Heart right ventricle (tissue), 16 donors: Measurements from ENCODE around the gene TMEM40. TPM values are rescaled to one million over a fixed set of nuclear protein-coding genes. Genes with fewer than 3 reads are reported as not detected.

Experiments
- ATAC-seq, 8 donors: fragments of 200-7000 bp; cut with Tn5 transposase; one replicate each; pipeline ENCODE4 v1.9.1; 2020; ENCODE audit warnings: mild to moderate bottlenecking in 8 of 8, moderate library complexity in 8 of 8, moderate number of reproducible peaks in 1 of 8
- DNase-seq, 2 donors: peaks; one replicate each; pipeline ENCODE4 v3.0.0-alpha.2; 2020
- H3K27ac ChIP-seq, 10 donors: fragments of 200-600 bp; sonication (generic) in 2 of 10; one replicate each; pipeline versions ENCODE4 v1.5.0 to v1.8.0; 2020 to 2022; ENCODE audit warnings: mild to moderate bottlenecking in 3 of 10
- H3K27me3 ChIP-seq, 7 donors: fragments of 200-600 bp; one replicate each; pipeline ENCODE4 v1.8.0; 2021 to 2022; ENCODE audit warnings: mild to moderate bottlenecking in 2 of 7
- H3K36me3 ChIP-seq, 9 donors: fragments of 200-600 bp; sonication (generic) in 1 of 9; one replicate each; pipeline versions ENCODE4 v1.5.0 to v1.8.0; 2020 to 2022; ENCODE audit warnings: mild to moderate bottlenecking in 2 of 9
- H3K4me1 ChIP-seq, 9 donors: fragments of 200-600 bp; sonication (generic) in 1 of 9; one replicate each; pipeline versions ENCODE4 v1.5.0 to v1.8.0; 2020 to 2022; ENCODE audit warnings: mild to moderate bottlenecking in 4 of 9
- H3K4me3 ChIP-seq, 10 donors: fragments of 200-600 bp; sonication (generic) in 2 of 10; one replicate each; pipeline versions ENCODE4 v1.5.0 to v1.8.0; 2020 to 2022; ENCODE audit warnings: mild to moderate bottlenecking in 7 of 10, moderate library complexity in 2 of 10
- H3K9me3 ChIP-seq, 11 donors: fragments of 200-600 bp in 10 of 11; sonication (generic) in 2 of 11; one replicate each; pipeline versions ENCODE4 v1.5.0 to v1.8.0; 2013 to 2022; ENCODE audit warnings: mild to moderate bottlenecking in 2 of 11, control low read depth in 1 of 11, moderate library complexity in 1 of 11
- WGBS, 2 donors: extraction: QIAGEN DNeasy Blood & Tissue Kit; methylation state at CpG; one replicate each; pipeline ENCODE4 v1.1.7; 2013; ENCODE audit warnings: inconsistent platforms in 1 of 2; 5-methylcytosine and 5-hydroxymethylcytosine counted together
- intact Hi-C, 10 donors: fragments of 100-400 bp; cut with DNase I; formaldehyde crosslinking; loops; one replicate each; pipeline versions ENCODE4 v1.11.1 to v1.14.2; 2022
- polyA plus RNA-seq, 2 donors: library from polyadenylated mRNA; stranded (reverse); fragments of 200-250 nt; gene quantifications; one replicate each; pipeline ENCODE4 v1.2.3, GENCODE V29; 2013
- total RNA-seq, 10 donors: library from RNA; stranded (reverse); fragmentation: NEBNext Ultra II Directional in 3 of 10; extraction: Animal tissue kit (Norgen Biotek cat#: 25700) in 3 of 10; gene quantifications; one replicate each; pipeline versions ENCODE4 v1.2.1 to v1.2.4, GENCODE V29; 2021 to 2023
- TF ChIP-seq, protein P1 (sequence below), 9 donors: fragments of 200-600 bp; sonication (generic) in 2 of 9; IDR thresholded peaks; one replicate each; pipeline versions ENCODE4 v1.5.0 to v1.8.0; 2021 to 2022; ENCODE audit warnings: antibody characterized with exemption in 9 of 9, mild to moderate bottlenecking in 5 of 9, moderate library complexity in 1 of 9
- donor health status: Arrhythmogenic right ventricular cardiomyopathy.
- donor health status: ischemic (EF 13 %, LVEDD 7.1; RV severe dilation, severe dysfunction).
- donor health status: healthy with polysubstance abuse.
- donor health status: DM: no; HTN: yes; CAD: no.
- donor health status: DM: no; HTN: no; CAD: no.
- donor health status: ischemic (EF 25% LVEDD 6.9; RV normal size, moderate dysfunction).
- donor health status: ischemic (EF 25% LVEDD 5.7; RV mildly dilated, moderate dysfunction).
- donor health status: healthy.
- donor health status: DM: yes; HTN: yes; CAD: no.
- donor health status: Ischemic cardiomyopathy.
- donor health status: ischemic (EF 35%, LVEDD 5.7; RV mildly dilated, moderate dysfunction).
- donor health status: nonischemic (EF 11% LVEDD 7.7; RV severe dilation, severe dysfunction).
- donor health status: DM: yes; HTN: yes; CAD: no.
- donor health status: PGD.
- donor health status: ischemic (EF 29% LVEDD 5.4; RV normal size, mild dysfunction).
- donor health status: nonischemic (EF 23%, LVEDD 6.1; RV moderate dilation, normal function).

The TMEM40 gene
- total and polyA plus RNA-seq, 12 donors: 0.68 to 10.1 (median 2.3) TPM

GRCh38 chr3:12687948-12688347, 71.1 kb downstream of the TMEM40 start:
- Histone ChIP-seq H3K36me3 (no peaks in the 10 kb centered on the region), H3K4me1 (peaks cover 0 to under 1% (median 0%) of the 10 kb centered on the region in 9 donors), H3K27ac (no peak overlapping the region), H3K27me3 (no peaks in the 10 kb centered on the region), H3K9me3 (no peaks in the 10 kb centered on the region), H3K4me3 (no peak overlapping the region)
- intact Hi-C loops: no loop called here
- DNase-seq (no peak), ATAC-seq (peak in 1 of 8 donors; percentile 41)
- WGBS, 2 donors: 42 to 54% methylated on average over 4 of the region's 4 CpGs
- TF ChIP-seq, protein P1, sequence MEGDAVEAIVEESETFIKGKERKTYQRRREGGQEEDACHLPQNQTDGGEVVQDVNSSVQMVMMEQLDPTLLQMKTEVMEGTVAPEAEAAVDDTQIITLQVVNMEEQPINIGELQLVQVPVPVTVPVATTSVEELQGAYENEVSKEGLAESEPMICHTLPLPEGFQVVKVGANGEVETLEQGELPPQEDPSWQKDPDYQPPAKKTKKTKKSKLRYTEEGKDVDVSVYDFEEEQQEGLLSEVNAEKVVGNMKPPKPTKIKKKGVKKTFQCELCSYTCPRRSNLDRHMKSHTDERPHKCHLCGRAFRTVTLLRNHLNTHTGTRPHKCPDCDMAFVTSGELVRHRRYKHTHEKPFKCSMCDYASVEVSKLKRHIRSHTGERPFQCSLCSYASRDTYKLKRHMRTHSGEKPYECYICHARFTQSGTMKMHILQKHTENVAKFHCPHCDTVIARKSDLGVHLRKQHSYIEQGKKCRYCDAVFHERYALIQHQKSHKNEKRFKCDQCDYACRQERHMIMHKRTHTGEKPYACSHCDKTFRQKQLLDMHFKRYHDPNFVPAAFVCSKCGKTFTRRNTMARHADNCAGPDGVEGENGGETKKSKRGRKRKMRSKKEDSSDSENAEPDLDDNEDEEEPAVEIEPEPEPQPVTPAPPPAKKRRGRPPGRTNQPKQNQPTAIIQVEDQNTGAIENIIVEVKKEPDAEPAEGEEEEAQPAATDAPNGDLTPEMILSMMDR (IDR thresholded peaks at IDR 0.05): no peak

GRCh38 chr3:12686096-12686495, 73.0 kb downstream of the TMEM40 start:
- H3K9me3 ChIP-seq: no peaks in the 10 kb centered on the region
- H3K4me3 ChIP-seq: no peak overlapping the region
- intact Hi-C loops: no loop called here
- H3K27me3 ChIP-seq: no peaks in the 10 kb centered on the region
- H3K27ac ChIP-seq: no peak overlapping the region
- no peak for DNase-seq
- TF ChIP-seq, protein P1 (IDR thresholded peaks at IDR 0.05): no peak
- ATAC-seq: no peak
- 78 to 81% methylated on average over 3 of the region's 3 CpGs for WGBS, 2 donors
- H3K36me3 ChIP-seq: no peaks in the 10 kb centered on the region
- peaks cover 0 to 18% (median 11%) of the 10 kb centered on the region in 9 donors for H3K4me1 ChIP-seq

Other genes with a start within 250 kb of the TMEM40 start
- gene MKRN2OS, start 213.8 kb downstream of the TMEM40 start, total RNA-seq: 1 to 10 TPM in 6 of 10 donors, under 1 TPM in 1, not detected in 3; 0.49 to 9.3 (median 6.2) TPM
- not detected for gene MKRN2OS, start 213.8 kb downstream of the TMEM40 start, polyA plus RNA-seq
- 10 to 100 TPM; 31.3 to 51.0 (median 40.5) TPM for gene MKRN2, start 202.2 kb downstream of the TMEM40 start, total RNA-seq
- gene MKRN2, start 202.2 kb downstream of the TMEM40 start, polyA plus RNA-seq: 10 to 100 TPM; 26.0 to 28.9 TPM
- 100 to 1,000 TPM in 9 of 10 donors, 10 to 100 TPM in 1; 98.1 to 193 (median 129) TPM for gene RAF1, start 95.1 kb downstream of the TMEM40 start, total RNA-seq
- 10 to 100 TPM; 65.4 to 81.5 TPM for gene RAF1, start 95.1 kb downstream of the TMEM40 start, polyA plus RNA-seq
- 10 to 100 TPM; 46.9 to 99.0 (median 68.4) TPM for gene CAND2, start 37.4 kb upstream of the TMEM40 start, total RNA-seq
- gene CAND2, start 37.4 kb upstream of the TMEM40 start, polyA plus RNA-seq: 10 to 100 TPM in 1 of 2 donors, 1 to 10 TPM in 1; 9.2 to 39.5 TPM
- gene RPL32, start 82.3 kb upstream of the TMEM40 start, total RNA-seq: 1,000 to 10,000 TPM in 2 of 10 donors, 100 to 1,000 TPM in 8; 827 to 1,102 (median 884) TPM
- gene RPL32, start 82.3 kb upstream of the TMEM40 start, polyA plus RNA-seq: 1,000 to 10,000 TPM; 1,113 to 2,488 TPM